ENCODE measurements around the gene ARHGAP30.
"Not testable (repeated sequence)": the region's sequence is repeated elsewhere in the genome, so short reads cannot be mapped to it uniquely, and the experiment has no call there.

The ARHGAP30 gene

GRCh38 chr1:161069731-161070270 is at the start of gene ARHGAP30:
Gene ARHGAP30 (minus strand): TSS chr1:161069891. CDS start chr1:161069624, 267 bp downstream.
- DNase-seq = peak; percentile 86

GRCh38 chr1:161117759-161118581 is 48.3 kb upstream of the ARHGAP30 start, which contains the start of the genes NIT1 and PFDN2:
Gene NIT1 (plus strand): TSS chr1:161118105. CDS start chr1:161118177, 72 bp downstream.
Gene PFDN2 (minus strand): TSS chr1:161118037. CDS start chr1:161118026, 11 bp downstream.
- peak; percentile 77 for DNase-seq

GRCh38 chr1:161115961-161116360 is 46.3 kb upstream of the ARHGAP30 start:
- DNase-seq = not testable (repeated sequence)

- DNase-seq = no peak
Observed at GRCh38 chr1:161115132-161115711, 45.5 kb upstream of the ARHGAP30 start.

GRCh38 chr1:161114556-161114955 is 44.9 kb upstream of the ARHGAP30 start:
- DNase-seq = no peak

- DNase-seq = no peak
Observed at GRCh38 chr1:161113915-161114314, 44.2 kb upstream of the ARHGAP30 start.

- no peak for DNase-seq
Observed at GRCh38 chr1:161111527-161111926, 41.8 kb upstream of the ARHGAP30 start.

GRCh38 chr1:161111117-161111516 is 41.4 kb upstream of the ARHGAP30 start:
- no peak for DNase-seq

- DNase-seq = no peak
Observed at GRCh38 chr1:161106431-161106830, 36.7 kb upstream of the ARHGAP30 start.

GRCh38 chr1:161100556-161100955 is 30.9 kb upstream of the ARHGAP30 start:
- no peak for DNase-seq

- no peak for DNase-seq
Observed at GRCh38 chr1:161099090-161099802, 29.6 kb upstream of the ARHGAP30 start.

GRCh38 chr1:161098210-161099068 is 28.7 kb upstream of the ARHGAP30 start, which contains the start of gene KLHDC9:
Gene KLHDC9 (plus strand): TSS chr1:161098361. CDS start chr1:161098536, 175 bp downstream.
- DNase-seq = peak; percentile 70

GRCh38 chr1:161096530-161096929 is 26.8 kb upstream of the ARHGAP30 start:
- DNase-seq = no peak

- DNase-seq = no peak
Observed at GRCh38 chr1:161096015-161096414, 26.3 kb upstream of the ARHGAP30 start.

- no peak for DNase-seq
Observed at GRCh38 chr1:161095230-161095629, 25.5 kb upstream of the ARHGAP30 start.

- no peak for DNase-seq
Observed at GRCh38 chr1:161094481-161094880, 24.8 kb upstream of the ARHGAP30 start.

- no peak for DNase-seq
Observed at GRCh38 chr1:161092621-161093028, 22.9 kb upstream of the ARHGAP30 start.

- no peak for DNase-seq
Observed at GRCh38 chr1:161091796-161092507, 22.3 kb upstream of the ARHGAP30 start.

GRCh38 chr1:161091093-161091492 is 21.4 kb upstream of the ARHGAP30 start:
- no peak for DNase-seq

- no peak for DNase-seq
Observed at GRCh38 chr1:161090617-161091016, 20.9 kb upstream of the ARHGAP30 start.

GRCh38 chr1:161089938-161090337 is 20.2 kb upstream of the ARHGAP30 start:
- no peak for DNase-seq

All from activated gamma-delta T cell treated with Interleukin-2 at 50 U/mL for 16 hours (primary cell).